HEK293T (cell line): ENCODE results near the gene CRYZ.

Experiments used
- FOXA1 ChIP-seq: fragments of 450-650 bp; IDR thresholded peaks from 2 replicates; pipeline ENCODE4 v1.6.1; 2016; ENCODE audit warnings: mild to moderate bottlenecking
- FOXK2 ChIP-seq: fragments of 450-650 bp; IDR thresholded peaks from 2 replicates; pipeline ENCODE4 v1.6.1; 2016; ENCODE audit warnings: mild to moderate bottlenecking
- FOXM1 ChIP-seq: fragments of 450-650 bp; IDR thresholded peaks from 2 replicates; pipeline ENCODE4 v1.6.1; 2017; ENCODE audit warnings: mild to moderate bottlenecking, borderline replicate concordance
- SUZ12 ChIP-seq: fragments of 450-650 bp; IDR thresholded peaks from 2 replicates; pipeline ENCODE4 v1.6.1; 2016; ENCODE audit warnings: mild to moderate bottlenecking
- TARDBP ChIP-seq: fragments of 450-650 bp; IDR thresholded peaks from 2 replicates; pipeline ENCODE4 v1.6.1; 2016
- ZNF384 ChIP-seq: fragments of 450-650 bp; IDR thresholded peaks from 2 replicates; pipeline ENCODE4 v1.6.1; 2016

- TF ChIP-seq ZNF384 (no peak), FOXK2 (no peak), FOXA1 (no peak), SUZ12 (no peak), FOXM1 (no peak), TARDBP (no peak)
Observed at GRCh38 chr1:74775735-74776134, 42.9 kb upstream of the CRYZ start.
